PC-9 (cell line): Measurements from ENCODE around the gene MYL7. TPM values are rescaled to one million over a fixed set of nuclear protein-coding genes. Genes with fewer than 3 reads are reported as not detected.

Experiments used
- Bru-seq: library from RNA; stranded (reverse); fragments of 400-500 nt; gene quantifications from one replicate; lab custom pipeline; 2021; lab: Mats Ljungman, UMichigan
- BruChase-seq, 2 experiments: library from RNA; stranded (reverse); fragments of 400-500 nt; gene quantifications; one replicate each; lab custom pipeline; 2021; lab: Mats Ljungman, UMichigan
- BruUV-seq: library from RNA; stranded (reverse); fragments of 400-500 nt; replicated peaks from 2 replicates; lab custom pipeline; 2021; lab: Mats Ljungman, UMichigan
- CTCF ChIA-PET: fragments of 300-600 bp; sonication (Branson Sonifier 250); formaldehyde crosslinking; loops from one replicate; lab custom pipeline; 2022; ENCODE audit warnings: antibody characterized with exemption; lab: Charles Lee
- POLR2A ChIA-PET: fragments of 300-600 bp; sonication (Branson Sonifier 250); formaldehyde crosslinking; loops from one replicate; lab custom pipeline; 2022; ENCODE audit warnings: antibody characterized with exemption; ENCODE audit not compliant: unreplicated experiment; lab: Charles Lee
- DNase-seq, 2 experiments: peaks; one replicate each; pipeline versions ENCODE4 v3.0.0 to v3.0.0-alpha.2; 2015 to 2022; ENCODE audit warnings: mixed read lengths in 1 of 2
- H2AFZ ChIP-seq: fragments of 200-600 bp; sonication (generic); 2 replicates; pipeline ENCODE4 v1.8.1; 2017; ENCODE audit warnings: antibody characterized with exemption
- H3F3A ChIP-seq: fragments of 200-600 bp; sonication (generic); 2 replicates; pipeline ENCODE4 v1.8.1; 2017; ENCODE audit warnings: antibody characterized with exemption, mild to moderate bottlenecking, low read depth; ENCODE audit not compliant: insufficient read depth
- H3K27ac ChIP-seq: fragments of 200-600 bp; sonication (generic); 2 replicates; pipeline ENCODE4 v1.6.1; 2016; ENCODE audit warnings: mixed run types
- H3K27me3 ChIP-seq: fragments of 200-600 bp; sonication (generic); 2 replicates; pipeline ENCODE4 v1.6.1; 2016; ENCODE audit warnings: low read depth, mixed run types; ENCODE audit not compliant: insufficient read depth
- H3K36me3 ChIP-seq: fragments of 200-600 bp; sonication (generic); 2 replicates; pipeline ENCODE4 v1.6.1; 2016; ENCODE audit warnings: low read depth, mixed run types
- H3K4me1 ChIP-seq: fragments of 200-600 bp; sonication (generic); replicated peaks from 2 replicates; pipeline ENCODE4 v1.6.1; 2016; ENCODE audit warnings: mixed run types; ENCODE audit not compliant: insufficient read depth
- H3K4me2 ChIP-seq: fragments of 200-600 bp; sonication (generic); 2 replicates; pipeline ENCODE4 v1.6.1; 2017; ENCODE audit warnings: mixed run types
- H3K4me3 ChIP-seq: fragments of 200-600 bp; sonication (generic); 2 replicates; pipeline ENCODE4 v1.6.1; 2016; ENCODE audit warnings: mixed run types
- H3K79me2 ChIP-seq: fragments of 200-600 bp; sonication (generic); 2 replicates; pipeline ENCODE4 v1.6.1; 2017; ENCODE audit warnings: low read depth, mixed run types
- H3K9me2 ChIP-seq: fragments of 200-600 bp; sonication (generic); 2 replicates; pipeline ENCODE4 v1.8.1; 2017; ENCODE audit warnings: mild to moderate bottlenecking; ENCODE audit not compliant: insufficient read depth
- H3K9me3 ChIP-seq: fragments of 200-600 bp; sonication (generic); 2 replicates; pipeline ENCODE4 v1.8.1; 2016; ENCODE audit warnings: low read depth; ENCODE audit not compliant: insufficient read depth
- H4K20me1 ChIP-seq: fragments of 200-600 bp; sonication (generic); 2 replicates; pipeline ENCODE4 v1.8.1; 2017; ENCODE audit not compliant: insufficient read depth
- EZH2 ChIP-seq: fragments of 200-600 bp; sonication (generic); IDR thresholded peaks from 2 replicates; pipeline ENCODE4 v1.8.0; 2017; ENCODE audit warnings: antibody characterized with exemption, low read depth
- intact Hi-C: fragments of 100-400 bp; cut with micrococcal nuclease; formaldehyde crosslinking; loops from one replicate; pipeline ENCODE4 v1.10.0; 2022; ENCODE audit not compliant: unreplicated experiment
- long read RNA-seq: library from polyadenylated mRNA; stranded (forward); transcript quantifications from one replicate; pipeline ENCODE4 v2.0.0, GENCODE V29; 2022
- total RNA-seq: library from RNA; stranded (reverse); gene quantifications from 2 replicates; pipeline ENCODE4 v1.2.3, GENCODE V29; 2021
- TF ChIP-seq, protein P1 (sequence below): fragments of 200-600 bp; sonication (generic); conservative IDR thresholded peaks from 2 replicates; pipeline ENCODE4 v1.6.1; 2017; ENCODE audit warnings: mixed run types, antibody characterized with exemption, mild to moderate bottlenecking, moderate library complexity

MYL7 gene
- total RNA-seq, result not detected in 2 replicates
- Bru-seq, nascent RNA, result not detected
- BruChase-seq, experiment 1, labeled RNA remaining after a 2-hour chase, result not detected
- BruChase-seq, experiment 2, labeled RNA remaining after a 6-hour chase, result percentile 15 among the genes with signal in this experiment
- long read RNA-seq, result 0 reads

- Histone ChIP-seq H3K4me2 (no peak within 1 kb of the TSS), H3K9me3 (no peaks in the 10 kb centered on the region), H2AFZ (no peak within 1 kb of the TSS), H3K27ac (no peak within 1 kb of the TSS), H3F3A (peaks cover 5% of the 10 kb centered on the region; the same call in 1 of the 2 replicates), H3K4me1 (no peaks in the 10 kb centered on the region), H3K9me2 (no peaks in the 10 kb centered on the region), H3K36me3 (no peaks in the 10 kb centered on the region), H4K20me1 (no peaks in the 10 kb centered on the region), H3K27me3 (no peaks in the 10 kb centered on the region), H3K4me3 (no peak within 1 kb of the TSS), H3K79me2 (no peaks in the 10 kb centered on the region)
- DNase-seq, result no peak
- ChIA-PET CTCF (interaction anchor here (0.6 kb wide), 1 partner anchor 10 kb away, joined by 3 read pairs; no protein-coding TSS in a partner anchor), POLR2A (no interaction called here)
- no peak for TF ChIP-seq EZH2
- TF ChIP-seq, protein P1, sequence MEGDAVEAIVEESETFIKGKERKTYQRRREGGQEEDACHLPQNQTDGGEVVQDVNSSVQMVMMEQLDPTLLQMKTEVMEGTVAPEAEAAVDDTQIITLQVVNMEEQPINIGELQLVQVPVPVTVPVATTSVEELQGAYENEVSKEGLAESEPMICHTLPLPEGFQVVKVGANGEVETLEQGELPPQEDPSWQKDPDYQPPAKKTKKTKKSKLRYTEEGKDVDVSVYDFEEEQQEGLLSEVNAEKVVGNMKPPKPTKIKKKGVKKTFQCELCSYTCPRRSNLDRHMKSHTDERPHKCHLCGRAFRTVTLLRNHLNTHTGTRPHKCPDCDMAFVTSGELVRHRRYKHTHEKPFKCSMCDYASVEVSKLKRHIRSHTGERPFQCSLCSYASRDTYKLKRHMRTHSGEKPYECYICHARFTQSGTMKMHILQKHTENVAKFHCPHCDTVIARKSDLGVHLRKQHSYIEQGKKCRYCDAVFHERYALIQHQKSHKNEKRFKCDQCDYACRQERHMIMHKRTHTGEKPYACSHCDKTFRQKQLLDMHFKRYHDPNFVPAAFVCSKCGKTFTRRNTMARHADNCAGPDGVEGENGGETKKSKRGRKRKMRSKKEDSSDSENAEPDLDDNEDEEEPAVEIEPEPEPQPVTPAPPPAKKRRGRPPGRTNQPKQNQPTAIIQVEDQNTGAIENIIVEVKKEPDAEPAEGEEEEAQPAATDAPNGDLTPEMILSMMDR, result no peak
- no TSS peak for BruUV-seq
- intact Hi-C loops, result no loop called here
Measured at GRCh38 chr7:44141221-44141850, at the start of gene MYL7. Gene MYL7 (minus strand): TSS chr7:44141332. CDS start chr7:44141305, 27 bp downstream.

GRCh38 chr7:44189993-44190872 is 49.1 kb upstream of the MYL7 start:
- intact Hi-C loops, result no loop called here
- Histone ChIP-seq H4K20me1 (no peaks in the 10 kb centered on the region), H3K9me2 (no peaks in the 10 kb centered on the region), H3K27me3 (no peaks in the 10 kb centered on the region), H3K9me3 (no peaks in the 10 kb centered on the region), H3F3A (peaks cover 6% of the 10 kb centered on the region; the same call in 1 of the 2 replicates), H2AFZ (no peak overlapping the region), H3K36me3 (no peaks in the 10 kb centered on the region), H3K4me1 (peaks cover 12% of the 10 kb centered on the region), H3K27ac (no peak overlapping the region), H3K4me3 (no peak overlapping the region), H3K4me2 (no peak overlapping the region), H3K79me2 (no peaks in the 10 kb centered on the region)
- BruUV-seq, result no TSS peak
- CTCF ChIA-PET, result no interaction called here
- no peak for TF ChIP-seq EZH2
- no peak for DNase-seq
- POLR2A ChIA-PET, result no interaction called here

- peaks cover 12% of the 10 kb centered on the region; the same call in 1 of the 2 replicates for H3F3A ChIP-seq
- peaks cover 19% of the 10 kb centered on the region for H3K4me1 ChIP-seq
- no peak within 1 kb of the TSS for H3K27ac ChIP-seq
- intact Hi-C loops, result no loop called here
- POLR2A ChIA-PET, result no interaction called here
- no peaks in the 10 kb centered on the region for H3K36me3 ChIP-seq
- TF ChIP-seq, protein P1, result no peak
- no peak for TF ChIP-seq EZH2
- H3K27me3 ChIP-seq, result no peaks in the 10 kb centered on the region
- no peak within 1 kb of the TSS for H2AFZ ChIP-seq
- no peak within 1 kb of the TSS for H3K4me3 ChIP-seq
- H3K4me2 ChIP-seq, result no peak within 1 kb of the TSS
- no TSS peak for BruUV-seq
- no peaks in the 10 kb centered on the region for H3K9me2 ChIP-seq
- H3K79me2 ChIP-seq, result no peaks in the 10 kb centered on the region
- no peaks in the 10 kb centered on the region for H3K9me3 ChIP-seq
- no peaks in the 10 kb centered on the region for H4K20me1 ChIP-seq
- CTCF ChIA-PET, result no interaction called here
- DNase-seq, result no peak
Measured at GRCh38 chr7:44189286-44189992, 48.3 kb upstream of the MYL7 start, which contains the start of gene GCK. Gene GCK (minus strand): TSS chr7:44189439. CDS start chr7:44188953, 486 bp downstream.
